Astrocyte (in vitro differentiated cells and primary cell): ENCODE results near the gene GSK3B. TPM values are rescaled to one million over a fixed set of nuclear protein-coding genes. Genes with fewer than 3 reads are reported as not detected.

ENCODE experiments used
- DNase-seq: peaks from one replicate; pipeline ENCODE4 v3.0.0-alpha.2; 2010; ENCODE audit warnings: low read depth
- FAIRE-seq: peaks from 2 replicates; lab custom pipeline; 2011; peaks lifted over from hg19 to GRCh38; lab: Jason Lieb, UNC
- H2AFZ ChIP-seq: 2 replicates; pipeline ENCODE4 v1.6.0; 2012; ENCODE audit warnings: low read depth, low read length, inconsistent platforms
- H3K27ac ChIP-seq: 2 replicates; pipeline ENCODE4 v1.5.1; 2011; ENCODE audit warnings: low read depth, low read length, inconsistent platforms
- H3K27me3 ChIP-seq: 2 replicates; pipeline ENCODE4 v1.6.0; 2011; ENCODE audit warnings: low read length, inconsistent platforms; ENCODE audit not compliant: insufficient read depth
- H3K36me3 ChIP-seq: 2 replicates; pipeline ENCODE4 v1.5.1; 2011; ENCODE audit warnings: low read length, inconsistent platforms; ENCODE audit not compliant: insufficient read depth
- H3K4me1 ChIP-seq: 2 replicates; pipeline ENCODE4 v1.5.1; 2011; ENCODE audit warnings: low read length, inconsistent platforms; ENCODE audit not compliant: insufficient read depth
- H3K4me2 ChIP-seq: 2 replicates; pipeline ENCODE4 v1.6.0; 2012; ENCODE audit warnings: low read length, inconsistent platforms
- H3K4me3 ChIP-seq: 2 replicates; pipeline ENCODE4 v1.5.1; 2011; ENCODE audit warnings: low read depth, mild to moderate bottlenecking, low read length, inconsistent platforms; ENCODE audit not compliant: insufficient read depth
- H3K79me2 ChIP-seq: 2 replicates; pipeline ENCODE4 v1.6.0; 2012; ENCODE audit warnings: mild to moderate bottlenecking, low read length, inconsistent platforms; ENCODE audit not compliant: insufficient read depth
- H3K9ac ChIP-seq: 2 replicates; pipeline ENCODE4 v1.6.0; 2012; ENCODE audit warnings: mild to moderate bottlenecking, low read length, inconsistent platforms
- H3K9me3 ChIP-seq: 2 replicates; pipeline ENCODE4 v1.5.1; 2012; ENCODE audit warnings: low read depth, mild to moderate bottlenecking, low read length, inconsistent platforms; ENCODE audit not compliant: insufficient read depth
- H4K20me1 ChIP-seq: 2 replicates; pipeline ENCODE4 v1.6.0; 2012; ENCODE audit warnings: low read length, inconsistent platforms; ENCODE audit not compliant: insufficient read depth
- H3K27ac Mint-ChIP-seq: one replicate; pipeline ENCODE4 v1.8.0; 2021; ENCODE audit warnings: mild to moderate bottlenecking, mixed read lengths; ENCODE audit not compliant: unreplicated experiment
- H3K27me3 Mint-ChIP-seq: one replicate; pipeline ENCODE4 v1.8.0; 2021; ENCODE audit warnings: low read depth, mixed read lengths; ENCODE audit not compliant: unreplicated experiment
- H3K36me3 Mint-ChIP-seq: one replicate; pipeline ENCODE4 v1.8.0; 2021; ENCODE audit warnings: low read depth, mixed read lengths; ENCODE audit not compliant: unreplicated experiment
- H3K4me1 Mint-ChIP-seq: one replicate; pipeline ENCODE4 v1.8.0; 2021; ENCODE audit warnings: low read depth, mixed read lengths; ENCODE audit not compliant: unreplicated experiment
- H3K4me3 Mint-ChIP-seq: one replicate; pipeline ENCODE4 v1.8.0; 2021; ENCODE audit warnings: mild to moderate bottlenecking, moderate library complexity, mixed read lengths; ENCODE audit not compliant: unreplicated experiment
- H3K9me3 Mint-ChIP-seq: one replicate; pipeline ENCODE4 v1.8.0; 2021; ENCODE audit warnings: mild to moderate bottlenecking, mixed read lengths; ENCODE audit not compliant: unreplicated experiment
- CTCF ChIP-seq: IDR thresholded peaks from 2 replicates; pipeline ENCODE4 v1.5.1; 2011; ENCODE audit warnings: low read depth, mild to moderate bottlenecking, inconsistent platforms, low read length, moderate library complexity; ENCODE audit not compliant: insufficient read depth
- EZH2 ChIP-seq: IDR thresholded peaks from 2 replicates; pipeline ENCODE4 v1.6.1; 2012; ENCODE audit warnings: mild to moderate bottlenecking, low read length, inconsistent platforms; ENCODE audit not compliant: insufficient read depth
- total RNA-seq: library from RNA; stranded (reverse); gene quantifications from 2 replicates; pipeline ENCODE4 v1.2.1, GENCODE V29; 2021

The GSK3B gene
- total RNA-seq, 1 donor from 2014 or later: 80.6 TPM

- Mint-ChIP-seq H3K27me3 (peaks cover 59% of the 10 kb centered on the region), H3K36me3 (peaks cover 3% of the 10 kb centered on the region), H3K4me1 (no peaks in the 10 kb centered on the region), H3K27ac (no peak overlapping the region), H3K9me3 (peaks cover 2% of the 10 kb centered on the region), H3K4me3 (no peak overlapping the region)
- H3K9ac ChIP-seq: peak overlapping the region; percentile 58
- FAIRE-seq (no peak), DNase-seq (peak; percentile 13)
- H3K9me3 ChIP-seq: no peaks in the 10 kb centered on the region
- TF ChIP-seq EZH2: no peak
- TF ChIP-seq CTCF: no peak
- H3K4me3 ChIP-seq: peak overlapping the region; percentile 46
- H3K79me2 ChIP-seq: no peaks in the 10 kb centered on the region
- peak overlapping the region; percentile 93 for H3K4me2 ChIP-seq
- no peak overlapping the region for H3K27ac ChIP-seq
- peaks cover 8% of the 10 kb centered on the region for H3K4me1 ChIP-seq
- H4K20me1 ChIP-seq: no peaks in the 10 kb centered on the region
- H2AFZ ChIP-seq: peak overlapping the region; percentile 87
- H3K27me3 ChIP-seq: no peaks in the 10 kb centered on the region
- no peaks in the 10 kb centered on the region for H3K36me3 ChIP-seq
These were observed 284.2 kb downstream of the GSK3B start for GRCh38 chr3:119810018-119810435.

- Histone ChIP-seq H2AFZ (peak overlapping the region; percentile 87), H3K79me2 (no peaks in the 10 kb centered on the region), H3K27me3 (no peaks in the 10 kb centered on the region), H3K4me1 (peaks cover 8% of the 10 kb centered on the region), H4K20me1 (no peaks in the 10 kb centered on the region), H3K36me3 (no peaks in the 10 kb centered on the region), H3K4me3 (peak overlapping the region; percentile 46), H3K27ac (no peak overlapping the region), H3K9ac (peak overlapping the region; percentile 58), H3K9me3 (no peaks in the 10 kb centered on the region), H3K4me2 (peak overlapping the region; percentile 93)
- peaks cover 55% of the 10 kb centered on the region for H3K27me3 Mint-ChIP-seq
- H3K27ac Mint-ChIP-seq: no peak overlapping the region
- H3K4me1 Mint-ChIP-seq: no peaks in the 10 kb centered on the region
- peaks cover 2% of the 10 kb centered on the region for H3K9me3 Mint-ChIP-seq
- FAIRE-seq: no peak
- DNase-seq: no peak
- no peak overlapping the region for H3K4me3 Mint-ChIP-seq
- no peak for TF ChIP-seq CTCF
- TF ChIP-seq EZH2: no peak
- H3K36me3 Mint-ChIP-seq: peaks cover 3% of the 10 kb centered on the region
These were observed 284.8 kb downstream of the GSK3B start for GRCh38 chr3:119809249-119810017.

- Mint-ChIP-seq H3K27ac (no peak overlapping the region), H3K4me3 (no peak overlapping the region), H3K4me1 (no peaks in the 10 kb centered on the region), H3K36me3 (peaks cover 1% of the 10 kb centered on the region), H3K9me3 (peaks cover 2% of the 10 kb centered on the region), H3K27me3 (peaks cover 53% of the 10 kb centered on the region)
- no peaks in the 10 kb centered on the region for H4K20me1 ChIP-seq
- H3K9me3 ChIP-seq: no peaks in the 10 kb centered on the region
- H3K9ac ChIP-seq: no peak overlapping the region
- H3K4me2 ChIP-seq: no peak overlapping the region
- H3K4me1 ChIP-seq: peaks cover 8% of the 10 kb centered on the region
- H3K27me3 ChIP-seq: no peaks in the 10 kb centered on the region
- no peaks in the 10 kb centered on the region for H3K36me3 ChIP-seq
- no peak overlapping the region for H2AFZ ChIP-seq
- FAIRE-seq (no peak), DNase-seq (no peak)
- no peak overlapping the region for H3K4me3 ChIP-seq
- no peaks in the 10 kb centered on the region for H3K79me2 ChIP-seq
- TF ChIP-seq CTCF: no peak
- no peak for TF ChIP-seq EZH2
- no peak overlapping the region for H3K27ac ChIP-seq
These were observed 285.4 kb downstream of the GSK3B start for GRCh38 chr3:119808843-119809242.
